A549 (cell line): ENCODE results near the gene SOX5. TPM values are rescaled to one million over a fixed set of nuclear protein-coding genes. Genes with fewer than 3 reads are reported as not detected.

ENCODE experiments used
- ATAC-seq, 2 experiments: fragments of 200-7000 bp in 1 of 2; fragments of >200 bp in 1 of 2; cut with Nextera tagmentation in 1 of 2; cut with Tn5 transposase in 1 of 2; 3 replicates each; pipeline versions ENCODE4 v1.8.0 to v1.9.1; 2018 to 2020; ENCODE audit warnings: mild to moderate bottlenecking in 1 of 2, moderate library complexity in 1 of 2
- CTCF ChIA-PET: fragments of 300-600 bp; sonication (Branson Sonifier 250); formaldehyde crosslinking; extraction: SDS; loops from one replicate; lab custom pipeline; 2021; ENCODE audit warnings: antibody characterized with exemption, inconsistent platforms; lab: Yijun Ruan, JAX
- POLR2A ChIA-PET: fragments of 350-600 bp; formaldehyde crosslinking; extraction: SDS; loops from one replicate; lab custom pipeline; 2021; ENCODE audit warnings: antibody characterized with exemption, inconsistent platforms; lab: Yijun Ruan, JAX
- DNase-seq, 2 experiments: peaks; one replicate each; pipeline versions ENCODE4 v3.0.0 to v3.0.0-alpha.2; 2011 to 2016; ENCODE audit warnings: low read depth in 1 of 2, low spot score in 1 of 2
- FAIRE-seq: peaks from 2 replicates; lab custom pipeline; 2011; peaks lifted over from hg19 to GRCh38; lab: Jason Lieb, UNC
- H3K27ac ChIP-seq, 2 experiments: fragments of >200 bp; sonication (Bioruptor Twin); formaldehyde crosslinking; 3 replicates each; pipeline ENCODE4 v1.5.1; 2016 to 2017
- H3K4me1 ChIP-seq: fragments of >200 bp; sonication (Bioruptor Twin); formaldehyde crosslinking; 3 replicates; pipeline ENCODE4 v1.6.1; 2016
- H3K4me2 ChIP-seq: fragments of >200 bp; sonication (Bioruptor Twin); formaldehyde crosslinking; 3 replicates; pipeline ENCODE4 v1.6.1; 2016
- H3K4me3 ChIP-seq: fragments of >200 bp; sonication (Bioruptor Twin); formaldehyde crosslinking; 3 replicates; pipeline ENCODE4 v1.5.1; 2016
- H3K9me3 ChIP-seq: fragments of >200 bp; sonication (Bioruptor Twin); formaldehyde crosslinking; 3 replicates; pipeline ENCODE4 v1.6.1; 2016
- BHLHE40 ChIP-seq: IDR thresholded peaks from 2 replicates; pipeline ENCODE4 v1.6.1; 2012; ENCODE audit warnings: low read depth, low read length, inconsistent platforms
- CBX8 ChIP-seq: fragments of 200-600 bp; sonication (generic); IDR thresholded peaks from 2 replicates; pipeline ENCODE4 v1.6.1; 2016
- CEBPB ChIP-seq, 2 experiments: fragments of >200 bp in 1 of 2; sonication (Bioruptor Twin) in 1 of 2; formaldehyde crosslinking in 1 of 2; IDR thresholded peaks; 2 replicates each; pipeline ENCODE4 v1.6.1; 2012 to 2016
- E2F6 ChIP-seq: IDR thresholded peaks from 2 replicates; pipeline ENCODE4 v1.6.1; 2012; ENCODE audit warnings: low read depth, borderline replicate concordance
- EHF ChIP-seq: fragments of 250-450 bp; sonication (Bioruptor Pico); IDR thresholded peaks from 2 replicates; pipeline ENCODE4 v1.5.0; 2020; ENCODE audit warnings: mild to moderate bottlenecking
- ELK1 ChIP-seq: fragments of 150-350 bp; IDR thresholded peaks from 2 replicates; pipeline ENCODE4 v1.6.1; 2014; ENCODE audit warnings: low read depth, mild to moderate bottlenecking, low read length
- EP300 ChIP-seq, 2 experiments: fragments of >200 bp; sonication (Bioruptor Twin); formaldehyde crosslinking; IDR thresholded peaks; 2 replicates in 1 of 2; 3 replicates in 1 of 2; pipeline ENCODE4 v1.6.1; 2016 to 2017
- HDAC2 ChIP-seq: fragments of 200-600 bp; sonication (generic); IDR thresholded peaks from 2 replicates; pipeline ENCODE4 v1.6.1; 2016
- HEYL ChIP-seq: fragments of 250-450 bp; sonication (Bioruptor Pico); IDR thresholded peaks from 2 replicates; pipeline ENCODE4 v1.8.0; 2021; ENCODE audit warnings: mild to moderate bottlenecking, moderate library complexity
- HMGXB4 ChIP-seq: fragments of 250-450 bp; sonication (Bioruptor Pico); IDR thresholded peaks from 2 replicates; pipeline ENCODE4 v1.5.0; 2021; ENCODE audit warnings: mild to moderate bottlenecking, moderate library complexity, borderline replicate concordance
- JUN ChIP-seq, 2 experiments: fragments of >200 bp; sonication (Bioruptor Twin); formaldehyde crosslinking; IDR thresholded peaks; 2 replicates in 1 of 2; 3 replicates in 1 of 2; pipeline ENCODE4 v1.6.1; 2016 to 2017
- MAZ ChIP-seq: fragments of 150-350 bp; IDR thresholded peaks from 2 replicates; pipeline ENCODE4 v1.6.1; 2014; ENCODE audit warnings: antibody characterized with exemption, low read depth, low read length, borderline replicate concordance
- NFE2L2 ChIP-seq: fragments of 150-350 bp; conservative IDR thresholded peaks from 2 replicates; pipeline ENCODE4 v1.6.1; 2014; ENCODE audit warnings: low read length
- PBX3 ChIP-seq: IDR thresholded peaks from 2 replicates; pipeline ENCODE4 v1.6.1; 2012
- POLR2AphosphoS2 ChIP-seq: conservative IDR thresholded peaks from 2 replicates; pipeline ENCODE4 v1.6.1; 2012; ENCODE audit warnings: low read length, improper control_type of control experiment, inconsistent platforms
- RAD21 ChIP-seq, 2 experiments: fragments of >200 bp in 1 of 2; sonication (Bioruptor Twin) in 1 of 2; formaldehyde crosslinking in 1 of 2; IDR thresholded peaks in 1 of 2; conservative IDR thresholded peaks in 1 of 2; 2 replicates in 1 of 2; 3 replicates in 1 of 2; pipeline ENCODE4 v1.6.1; 2012 to 2018; ENCODE audit warnings: inconsistent platforms in 1 of 2
- RARB ChIP-seq: fragments of 250-450 bp; sonication (Bioruptor Pico); IDR thresholded peaks from 2 replicates; pipeline ENCODE4 v1.8.0; 2021; ENCODE audit warnings: mild to moderate bottlenecking, moderate library complexity
- RFX5 ChIP-seq: fragments of 450-650 bp; IDR thresholded peaks from 2 replicates; pipeline ENCODE4 v1.7.1; 2014; ENCODE audit warnings: antibody characterized with exemption, mild to moderate bottlenecking, moderate library complexity
- SMC3 ChIP-seq: fragments of >200 bp; sonication (Bioruptor Twin); formaldehyde crosslinking; IDR thresholded peaks from 3 replicates; pipeline ENCODE4 v1.6.1; 2018; ENCODE audit warnings: inconsistent platforms
- ZC3H11A ChIP-seq: fragments of 450-650 bp; IDR thresholded peaks from 2 replicates; pipeline ENCODE4 v1.6.1; 2014; ENCODE audit warnings: antibody characterized with exemption, mild to moderate bottlenecking
- WGBS: methylation state at CpG from one replicate; pipeline ENCODE4 v1.1.6; 2017; ENCODE audit errors: missing lambda C conversion rate; 5-methylcytosine and 5-hydroxymethylcytosine counted together
- polyA plus RNA-seq, 4 experiments: library from polyadenylated mRNA; depleted of rRNA in 3 of 4; stranded (reverse); fragments of >200 nt; fragmentation: RNase III in 1 of 4; extraction: RNeasy Plus Mini Kit Qiagen cat#74134 plus additional on column Dnase treatment in 1 of 4; gene quantifications; 2 replicates in 3 of 4; 3 replicates in 1 of 4; pipeline ENCODE4 v1.2.3, GENCODE V29; 2011 to 2017
- TF ChIP-seq, protein P1 (sequence below): fragments of 250-450 bp; sonication (Bioruptor Pico); IDR thresholded peaks from 2 replicates; pipeline ENCODE4 v1.5.0; 2020; ENCODE audit warnings: low read depth, mild to moderate bottlenecking, moderate library complexity

Gene SOX5
- polyA plus RNA-seq, 2 of the 4 experiments (the other 2 are of a cell fraction), result not detected

GRCh38 chr12:23687947-23688346 is 261.5 kb downstream of the SOX5 start:
- H3K4me2 ChIP-seq, result no peak overlapping the region
- FAIRE-seq, result no peak
- no peak for ATAC-seq
- H3K4me3 ChIP-seq, result no peak overlapping the region
- DNase-seq, result no peak
- POLR2A ChIA-PET, result no interaction called here
- TF ChIP-seq HMGXB4 (CRISPR knock-in tag), result no peak
- no peak for TF ChIP-seq EP300 (IDR thresholded peaks at IDR 0.05)
- TF ChIP-seq NFE2L2, result no peak
- no peak for TF ChIP-seq RARB (CRISPR knock-in tag)
- no peak for TF ChIP-seq ELK1
- no peak for TF ChIP-seq EHF (CRISPR knock-in tag)
- no peak for TF ChIP-seq RAD21 (conservative IDR thresholded peaks at IDR 0.05 in 1 of 2, IDR thresholded peaks at IDR 0.05 in 1 of 2)
- no peak for TF ChIP-seq JUN (IDR thresholded peaks at IDR 0.05)
- no peak for TF ChIP-seq POLR2AphosphoS2
- TF ChIP-seq, protein P1, sequence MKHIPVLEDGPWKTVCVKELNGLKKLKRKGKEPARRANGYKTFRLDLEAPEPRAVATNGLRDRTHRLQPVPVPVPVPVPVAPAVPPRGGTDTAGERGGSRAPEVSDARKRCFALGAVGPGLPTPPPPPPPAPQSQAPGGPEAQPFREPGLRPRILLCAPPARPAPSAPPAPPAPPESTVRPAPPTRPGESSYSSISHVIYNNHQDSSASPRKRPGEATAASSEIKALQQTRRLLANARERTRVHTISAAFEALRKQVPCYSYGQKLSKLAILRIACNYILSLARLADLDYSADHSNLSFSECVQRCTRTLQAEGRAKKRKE, result no peak
- no peak for TF ChIP-seq E2F6
- TF ChIP-seq HDAC2, result no peak
- TF ChIP-seq MAZ, result no peak
- no peak for TF ChIP-seq HEYL (CRISPR knock-in tag)
- no peak overlapping the region for H3K27ac ChIP-seq
- H3K9me3 ChIP-seq, result peaks cover 8% of the 10 kb centered on the region; the same call in 1 of the 3 replicates
- no peaks in the 10 kb centered on the region for H3K4me1 ChIP-seq
- 0% methylated on average over 1 of the region's 1 CpG for WGBS
- CTCF ChIA-PET, result no interaction called here

DNA sequence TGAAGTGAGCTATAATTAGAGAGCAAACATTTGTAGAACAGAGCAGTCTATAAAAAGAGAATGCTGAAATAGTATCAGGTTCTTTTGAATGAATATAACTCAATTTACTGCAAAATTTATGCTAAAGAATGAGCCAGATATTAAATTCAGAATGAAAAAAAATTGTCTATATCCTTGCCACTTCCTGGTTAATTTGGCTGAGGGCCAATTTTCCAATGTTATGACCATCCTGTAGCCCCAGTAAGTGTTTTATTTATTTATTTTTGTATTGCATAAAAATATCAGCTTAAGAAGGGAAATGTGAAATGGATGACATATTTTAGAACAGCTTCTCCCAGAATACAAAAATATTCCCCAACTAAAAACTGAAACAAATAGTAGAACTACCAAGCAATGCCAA is 263.4 kb downstream of the SOX5 start:
- no peak for TF ChIP-seq MAZ
- no peak for TF ChIP-seq SMC3
- no peak for TF ChIP-seq RARB (CRISPR knock-in tag)
- no peak for TF ChIP-seq HDAC2
- TF ChIP-seq ZC3H11A, result no peak
- no peak for TF ChIP-seq RAD21 (conservative IDR thresholded peaks at IDR 0.05 in 1 of 2, IDR thresholded peaks at IDR 0.05 in 1 of 2)
- TF ChIP-seq PBX3, result no peak
- TF ChIP-seq BHLHE40, result no peak
- DNase-seq (no peak), FAIRE-seq (no peak), ATAC-seq (no peak)
- H3K27ac ChIP-seq, result no peak overlapping the region
- POLR2A ChIA-PET, result no interaction called here
- peaks cover 3% of the 10 kb centered on the region; the same call in 1 of the 3 replicates for H3K9me3 ChIP-seq
- no peaks in the 10 kb centered on the region for H3K4me1 ChIP-seq
- no peak overlapping the region for H3K4me3 ChIP-seq
- CTCF ChIA-PET, result interaction anchor here (0.6 kb wide), 1 partner anchor 553 kb away, joined by 3 read pairs; no protein-coding TSS in a partner anchor
- H3K4me2 ChIP-seq, result no peak overlapping the region

DNA sequence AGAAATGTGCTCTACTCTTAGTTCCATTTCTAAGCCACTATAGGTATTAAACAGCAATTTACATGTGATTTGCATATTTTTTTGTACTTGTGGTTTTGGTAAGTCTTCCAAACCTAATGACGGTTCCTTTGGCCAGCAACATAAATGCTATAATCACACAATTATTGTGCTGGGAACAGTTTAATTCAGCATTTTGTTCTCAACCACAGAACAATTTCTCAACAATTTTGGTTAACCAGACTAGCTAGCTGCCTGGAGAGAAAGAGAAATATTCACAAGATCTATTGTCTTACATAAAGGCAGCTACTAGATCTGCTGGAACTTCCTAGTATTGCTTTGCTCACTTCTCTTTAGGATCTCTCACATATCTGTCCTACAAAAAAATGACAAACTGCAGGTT is 265.3 kb downstream of the SOX5 start:
- TF ChIP-seq RFX5 (no peak), CEBPB (IDR thresholded peaks at IDR 0.05) (no peak), CBX8 (no peak), SMC3 (no peak)
- TF ChIP-seq, all 56 proteins: peak for 0
- WGBS, result 41% methylated on average over 1 of the region's 1 CpG
- ChIA-PET CTCF (no interaction called here), POLR2A (no interaction called here)
- FAIRE-seq (no peak), DNase-seq (no peak), ATAC-seq (no peak)
- peaks cover 3% of the 10 kb centered on the region; the same call in 1 of the 3 replicates for H3K9me3 ChIP-seq
- no peak overlapping the region for H3K27ac ChIP-seq
- H3K4me3 ChIP-seq, result no peak overlapping the region
- H3K4me1 ChIP-seq, result no peaks in the 10 kb centered on the region
- no peak overlapping the region for H3K4me2 ChIP-seq
